GM12878 (cell line): ENCODE measurements around the gene LBX1. TPM values are rescaled to one million over a fixed set of nuclear protein-coding genes. Genes with fewer than 3 reads are reported as not detected.

Source experiments
- ATAC-seq: fragments of 200-7000 bp; cut with Tn5 transposase; 3 replicates; pipeline ENCODE4 v1.9.1; 2020; ENCODE audit warnings: mild to moderate bottlenecking, moderate library complexity
- BruUV-seq: library from RNA; stranded (reverse); fragments of 400-500 nt; replicated peaks from 2 replicates; lab custom pipeline; 2021; lab: Mats Ljungman, UMichigan
- CTCF ChIA-PET: fragments of 300-600 bp; sonication (Branson Sonifier 250); formaldehyde crosslinking; extraction: SDS; loops from one replicate; lab custom pipeline; 2021; ENCODE audit warnings: inconsistent platforms; lab: Yijun Ruan, JAX
- POLR2A ChIA-PET: fragments of 350-600 bp; formaldehyde crosslinking; extraction: SDS; loops from one replicate; lab custom pipeline; 2021; ENCODE audit warnings: inconsistent platforms; lab: Charles Lee
- RAD21 ChIA-PET: fragments of 300-600 bp; sonication (Branson Sonifier 250); formaldehyde crosslinking; loops from one replicate; lab custom pipeline; 2023; ENCODE audit warnings: antibody characterized with exemption; ENCODE audit not compliant: unreplicated experiment; lab: Charles Lee
- SMC1A ChIA-PET: fragments of 300-600 bp; sonication (Branson Sonifier 250); formaldehyde crosslinking; loops from one replicate; lab custom pipeline; 2023; ENCODE audit not compliant: unreplicated experiment, uncharacterized antibody; lab: Charles Lee
- DNase-seq: peaks from one replicate; pipeline ENCODE4 v3.0.0-alpha.2; 2011; ENCODE audit warnings: low read depth, low spot score
- FAIRE-seq: peaks from 3 replicates; lab custom pipeline; 2011; peaks lifted over from hg19 to GRCh38; lab: Jason Lieb, UNC
- H2AFZ ChIP-seq: 2 replicates; pipeline ENCODE4 v1.6.0; 2011; ENCODE audit warnings: low read depth, low read length, control low read depth; ENCODE audit not compliant: control insufficient read depth
- H3K27ac ChIP-seq: 2 replicates; pipeline ENCODE4 v1.5.1; 2011; ENCODE audit warnings: control low read depth; ENCODE audit not compliant: control insufficient read depth, insufficient read depth
- H3K27me3 ChIP-seq, 2 experiments: replicated peaks in 1 of 2; 2 replicates each; pipeline versions ENCODE4 v1.6.0 to v1.6.1; 2011; ENCODE audit warnings: low read length in 1 of 2; ENCODE audit not compliant: control insufficient read depth in 2 of 2, insufficient read depth in 2 of 2
- H3K36me3 ChIP-seq, 2 experiments: 2 replicates each; pipeline ENCODE4 v1.5.1; 2011; ENCODE audit warnings: low read length in 1 of 2; ENCODE audit not compliant: control insufficient read depth in 2 of 2, insufficient read depth in 2 of 2
- H3K4me1 ChIP-seq: 2 replicates; pipeline ENCODE4 v1.6.1; 2011; ENCODE audit warnings: mild to moderate bottlenecking, low read length, moderate library complexity, mixed read lengths; ENCODE audit not compliant: control insufficient read depth, insufficient read depth
- H3K4me2 ChIP-seq: 2 replicates; pipeline ENCODE4 v1.6.0; 2011; ENCODE audit warnings: control low read depth; ENCODE audit not compliant: control insufficient read depth, insufficient read depth
- H3K4me3 ChIP-seq: fragments of 200-600 bp; sonication (generic); 2 replicates; pipeline ENCODE4 v1.5.1; 2016
- H3K79me2 ChIP-seq: 2 replicates; pipeline ENCODE4 v1.6.0; 2011; ENCODE audit warnings: low read length; ENCODE audit not compliant: control insufficient read depth, insufficient read depth
- H3K9ac ChIP-seq: 2 replicates; pipeline ENCODE4 v1.8.0; 2011; ENCODE audit warnings: low read length, control low read depth, mixed read lengths; ENCODE audit not compliant: control insufficient read depth, insufficient read depth
- H3K9me3 ChIP-seq: replicated peaks from 3 replicates; pipeline ENCODE4 v1.5.1; 2011; ENCODE audit warnings: mild to moderate bottlenecking, low read length; ENCODE audit not compliant: control insufficient read depth, insufficient read depth
- H4K20me1 ChIP-seq: 2 replicates; pipeline ENCODE4 v1.6.0; 2011; ENCODE audit not compliant: control insufficient read depth, insufficient read depth
- BRCA1 ChIP-seq: IDR thresholded peaks from 2 replicates; pipeline ENCODE4 v1.6.1; 2011; ENCODE audit warnings: low read depth, low read length, improper control_type of control experiment
- CHD1 ChIP-seq: IDR thresholded peaks from 2 replicates; pipeline ENCODE4 v1.6.1; 2012; ENCODE audit warnings: low read depth, low read length, improper control_type of control experiment
- CHD4 ChIP-seq: fragments of 200-600 bp; sonication (generic); IDR thresholded peaks from 2 replicates; pipeline ENCODE4 v1.6.1; 2016; ENCODE audit warnings: mild to moderate bottlenecking
- E2F4 ChIP-seq: IDR thresholded peaks from 2 replicates; pipeline ENCODE4 v1.6.1; 2012; ENCODE audit warnings: low read depth, low read length, improper control_type of control experiment
- ESRRA ChIP-seq: IDR thresholded peaks from 2 replicates; pipeline ENCODE4 v1.6.1; 2012; ENCODE audit warnings: mild to moderate bottlenecking, low read length, improper control_type of control experiment
- FOXK2 ChIP-seq: fragments of 450-650 bp; IDR thresholded peaks from 2 replicates; pipeline ENCODE4 v1.6.1; 2017; ENCODE audit warnings: mild to moderate bottlenecking, moderate library complexity
- IKZF1 ChIP-seq: fragments of 450-650 bp; conservative IDR thresholded peaks from 2 replicates; pipeline ENCODE4 v1.6.1; 2017; ENCODE audit warnings: antibody characterized with exemption, mild to moderate bottlenecking
- JUNB ChIP-seq: IDR thresholded peaks from 2 replicates; pipeline ENCODE4 v1.6.1; 2016; ENCODE audit warnings: antibody characterized with exemption, mild to moderate bottlenecking
- KAT2A ChIP-seq: conservative IDR thresholded peaks from 2 replicates; pipeline ENCODE4 v1.6.1; 2011; ENCODE audit warnings: low read depth, low read length; ENCODE audit not compliant: control insufficient read depth
- MTA2 ChIP-seq: fragments of 450-650 bp; IDR thresholded peaks from 2 replicates; pipeline ENCODE4 v1.6.1; 2016; ENCODE audit warnings: low read depth, mild to moderate bottlenecking, moderate library complexity
- MYB ChIP-seq: fragments of 150-350 bp; IDR thresholded peaks from 2 replicates; pipeline ENCODE4 v1.6.1; 2014; ENCODE audit warnings: mild to moderate bottlenecking, low read depth, low read length, borderline replicate concordance
- NFYA ChIP-seq: IDR thresholded peaks from 2 replicates; pipeline ENCODE4 v1.6.1; 2011; ENCODE audit warnings: low read depth, mild to moderate bottlenecking, low read length, improper control_type of control experiment, borderline replicate concordance
- NR2C1 ChIP-seq: fragments of 450-650 bp; IDR thresholded peaks from 2 replicates; pipeline ENCODE4 v1.6.1; 2017; ENCODE audit warnings: antibody characterized with exemption, mild to moderate bottlenecking, moderate library complexity
- POU2F2 ChIP-seq: IDR thresholded peaks from 3 replicates; pipeline ENCODE4 v1.6.1; 2011; ENCODE audit warnings: low read depth, mild to moderate bottlenecking, low read length, borderline replicate concordance
- RAD51 ChIP-seq: fragments of 450-650 bp; IDR thresholded peaks from 2 replicates; pipeline ENCODE4 v1.6.1; 2016; ENCODE audit warnings: moderate library complexity, mild to moderate bottlenecking, inconsistent platforms
- TAF1 ChIP-seq: IDR thresholded peaks from 2 replicates; pipeline ENCODE4 v1.6.1; 2011; ENCODE audit warnings: mild to moderate bottlenecking, low read depth, low read length, borderline replicate concordance
- ZBED1 ChIP-seq: IDR thresholded peaks from 2 replicates; pipeline ENCODE4 v1.6.1; 2016; ENCODE audit warnings: borderline replicate concordance
- ZNF274 ChIP-seq: IDR thresholded peaks from one replicate; pipeline ENCODE4 v1.8.0; 2011; ENCODE audit not compliant: insufficient read length, insufficient read depth
- WGBS: methylation state at CpG from one replicate; pipeline ENCODE4 v1.1.6; 2016; ENCODE audit warnings: low lambda C conversion rate; ENCODE audit not compliant: insufficient replicate concordance, insufficient coverage; ENCODE audit errors: missing lambda C conversion rate; 5-methylcytosine and 5-hydroxymethylcytosine counted together
- in situ Hi-C: fragments of 300-500 bp; cut with MboI; formaldehyde crosslinking; loops from 9 replicates; pipeline ENCODE4 v1.14.3; 2018; ENCODE audit warnings: mixed read lengths
- intact Hi-C: fragments of 100-400 bp; cut with micrococcal nuclease; formaldehyde crosslinking; loops from one replicate; pipeline ENCODE4 v1.14.2; 2022; ENCODE audit not compliant: unreplicated experiment
- polyA plus RNA-seq, 11 experiments: library from polyadenylated mRNA; depleted of rRNA in 4 of 11; unstranded in 6 of 11; stranded (reverse) in 5 of 11; fragments of >200 nt; fragmentation: Nextera tagmentation in 4 of 11; fragmentation: Illumina TruSeq in 1 of 11; extraction: Ambion mirVana in 4 of 11; extraction: Trizol in 1 of 11; gene quantifications; 1 replicate in 1 of 11; 2 replicates in 10 of 11; pipeline versions ENCODE4 v1.2.1 to v1.2.3, GENCODE V29; 2011 to 2016; ENCODE audit warnings: inconsistent platforms in 2 of 11, missing spikeins in 2 of 11, low read depth in 1 of 11
- total RNA-seq, 4 experiments: library from RNA; depleted of rRNA in 3 of 4; stranded (reverse); fragments of >200 nt in 3 of 4; fragmentation: Illumina TruSeq in 1 of 4; extraction: Trizol in 1 of 4; gene quantifications; 2 replicates each; pipeline versions ENCODE4 v1.2.1 to v1.2.3, GENCODE V29; 2013 to 2021
- TF ChIP-seq, protein P1 (sequence below): fragments of 150-350 bp; IDR thresholded peaks from 2 replicates; pipeline ENCODE4 v1.6.1; 2014; ENCODE audit warnings: mild to moderate bottlenecking, low read depth, low read length
- TF ChIP-seq, protein P2 (sequence below): fragments of 450-650 bp; conservative IDR thresholded peaks from 2 replicates; pipeline ENCODE4 v1.6.1; 2017; ENCODE audit warnings: mild to moderate bottlenecking, moderate library complexity
- TF ChIP-seq, protein P3 (sequence below): IDR thresholded peaks from 2 replicates; pipeline ENCODE4 v1.6.1; 2012; ENCODE audit warnings: low read depth, low read length, improper control_type of control experiment

LBX1 gene
- total and polyA plus RNA-seq, 10 of the 15 experiments (the other 5 are each of a cell fraction or from before 2014, with no cell fraction given), result not detected

- TF ChIP-seq, protein P1, sequence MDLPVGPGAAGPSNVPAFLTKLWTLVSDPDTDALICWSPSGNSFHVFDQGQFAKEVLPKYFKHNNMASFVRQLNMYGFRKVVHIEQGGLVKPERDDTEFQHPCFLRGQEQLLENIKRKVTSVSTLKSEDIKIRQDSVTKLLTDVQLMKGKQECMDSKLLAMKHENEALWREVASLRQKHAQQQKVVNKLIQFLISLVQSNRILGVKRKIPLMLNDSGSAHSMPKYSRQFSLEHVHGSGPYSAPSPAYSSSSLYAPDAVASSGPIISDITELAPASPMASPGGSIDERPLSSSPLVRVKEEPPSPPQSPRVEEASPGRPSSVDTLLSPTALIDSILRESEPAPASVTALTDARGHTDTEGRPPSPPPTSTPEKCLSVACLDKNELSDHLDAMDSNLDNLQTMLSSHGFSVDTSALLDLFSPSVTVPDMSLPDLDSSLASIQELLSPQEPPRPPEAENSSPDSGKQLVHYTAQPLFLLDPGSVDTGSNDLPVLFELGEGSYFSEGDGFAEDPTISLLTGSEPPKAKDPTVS, result no peak
- TF ChIP-seq ZNF274 (no peak), ESRRA (no peak), KAT2A (no peak)
Observed at GRCh38 chr10:101267776-101268175, 38.5 kb upstream of the LBX1 start (continued).

GRCh38 chr10:101267290-101267680 is 38.0 kb upstream of the LBX1 start:
- DNase-seq (no peak), ATAC-seq (no peak), FAIRE-seq (no peak)
- Histone ChIP-seq H3K27me3 (no peaks in the 10 kb centered on the region; a peak in 1 of 4 replicates), H3K9me3 (no peaks in the 10 kb centered on the region), H2AFZ (no peak overlapping the region), H3K27ac (no peak overlapping the region), H3K79me2 (no peaks in the 10 kb centered on the region), H3K36me3 (no peaks in the 10 kb centered on the region), H3K9ac (no peak overlapping the region), H3K4me1 (no peaks in the 10 kb centered on the region), H3K4me2 (no peak overlapping the region), H4K20me1 (no peaks in the 10 kb centered on the region), H3K4me3 (no peak overlapping the region)
- no peak for TF ChIP-seq E2F4
- TF ChIP-seq MTA2, result no peak
- no peak for TF ChIP-seq JUNB
- no peak for TF ChIP-seq RAD51
- no peak for TF ChIP-seq POU2F2
- TF ChIP-seq BRCA1, result no peak
- TF ChIP-seq NR2C1, result no peak
- no peak for TF ChIP-seq IKZF1
- no peak for TF ChIP-seq NFYA
- no peak for TF ChIP-seq CHD4
- TF ChIP-seq FOXK2, result no peak
- TF ChIP-seq ZBED1, result no peak
- TF ChIP-seq MYB, result no peak
- TF ChIP-seq, protein P2, sequence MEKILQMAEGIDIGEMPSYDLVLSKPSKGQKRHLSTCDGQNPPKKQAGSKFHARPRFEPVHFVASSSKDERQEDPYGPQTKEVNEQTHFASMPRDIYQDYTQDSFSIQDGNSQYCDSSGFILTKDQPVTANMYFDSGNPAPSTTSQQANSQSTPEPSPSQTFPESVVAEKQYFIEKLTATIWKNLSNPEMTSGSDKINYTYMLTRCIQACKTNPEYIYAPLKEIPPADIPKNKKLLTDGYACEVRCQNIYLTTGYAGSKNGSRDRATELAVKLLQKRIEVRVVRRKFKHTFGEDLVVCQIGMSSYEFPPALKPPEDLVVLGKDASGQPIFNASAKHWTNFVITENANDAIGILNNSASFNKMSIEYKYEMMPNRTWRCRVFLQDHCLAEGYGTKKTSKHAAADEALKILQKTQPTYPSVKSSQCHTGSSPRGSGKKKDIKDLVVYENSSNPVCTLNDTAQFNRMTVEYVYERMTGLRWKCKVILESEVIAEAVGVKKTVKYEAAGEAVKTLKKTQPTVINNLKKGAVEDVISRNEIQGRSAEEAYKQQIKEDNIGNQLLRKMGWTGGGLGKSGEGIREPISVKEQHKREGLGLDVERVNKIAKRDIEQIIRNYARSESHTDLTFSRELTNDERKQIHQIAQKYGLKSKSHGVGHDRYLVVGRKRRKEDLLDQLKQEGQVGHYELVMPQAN, result no peak
- TF ChIP-seq TAF1, result no peak
- no peak for TF ChIP-seq CHD1
- TF ChIP-seq, protein P3, sequence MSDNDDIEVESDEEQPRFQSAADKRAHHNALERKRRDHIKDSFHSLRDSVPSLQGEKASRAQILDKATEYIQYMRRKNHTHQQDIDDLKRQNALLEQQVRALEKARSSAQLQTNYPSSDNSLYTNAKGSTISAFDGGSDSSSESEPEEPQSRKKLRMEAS, result no peak
- TF ChIP-seq ESRRA, result no peak
- in situ Hi-C loops, result no loop called here
- ChIA-PET RAD21 (no interaction called here), CTCF (interaction anchor here (1.3 to 1.7 kb wide), 2 partner anchors 9 to 53 kb away, joined by 4 to 5 read pairs; no protein-coding TSS in a partner anchor), SMC1A (no interaction called here), POLR2A (no interaction called here)
- BruUV-seq, result no TSS peak
- WGBS, result 44% methylated on average over 7 of the region's 7 CpGs
- intact Hi-C loops, result no loop called here
